ENCODE measurements around the gene EDARADD. TPM values are rescaled to one million over a fixed set of nuclear protein-coding genes. Genes with fewer than 3 reads are reported as not detected.
A peak's percentile ranks its signal among the peaks of the same experiment; 100 is the strongest.
"Not testable (repeated sequence)": the region's sequence is repeated elsewhere in the genome, so short reads cannot be mapped to it uniquely, and the experiment has no call there.

The EDARADD gene
- total RNA-seq, 1 donor from 2014 or later, result 2.2 TPM

- no peak for DNase-seq (ENCODE audit: low spot score)
- intact Hi-C loops (cut with DNase I), result no loop called here
- ATAC-seq, result no peak
Observed at GRCh38 chr1:236472850-236473788, 79.0 kb downstream of the EDARADD start.

GRCh38 chr1:236476019-236476418 lies 81.9 kb downstream of the EDARADD start:
- ATAC-seq (no peak), DNase-seq (ENCODE audit: low spot score) (no peak)
- intact Hi-C loops (cut with DNase I), result no loop called here

- ATAC-seq (no peak), DNase-seq (ENCODE audit: low spot score) (no peak)
- intact Hi-C loops (cut with DNase I), result no loop called here
Observed at GRCh38 chr1:236480758-236481436, 86.8 kb downstream of the EDARADD start.

- ATAC-seq (no peak), DNase-seq (ENCODE audit: low spot score) (no peak)
- intact Hi-C loops (cut with DNase I), result no loop called here
Observed at GRCh38 chr1:236484310-236484971, 90.4 kb downstream of the EDARADD start.

- DNase-seq (ENCODE audit: low spot score), result no peak
- intact Hi-C loops (cut with DNase I), result no loop called here
- ATAC-seq, result no peak
Observed at GRCh38 chr1:236486356-236487002, 92.4 kb downstream of the EDARADD start.

GRCh38 chr1:236489161-236489560 lies 95.1 kb downstream of the EDARADD start:
- DNase-seq (ENCODE audit: low spot score); ATAC-seq; intact Hi-C loops (cut with DNase I): not testable (repeated sequence)

- ATAC-seq (peak; percentile 67), DNase-seq (ENCODE audit: low spot score) (no peak)
- intact Hi-C loops (cut with DNase I), result loop anchor here (10.0 kb wide), 1 partner anchor 385 kb away; no protein-coding TSS in a partner anchor
Observed at GRCh38 chr1:236489710-236490377, 95.8 kb downstream of the EDARADD start.

- intact Hi-C loops (cut with DNase I), result loop anchor here (10.0 kb wide), 1 partner anchor 387 kb away; no protein-coding TSS in a partner anchor
- ATAC-seq, result no peak
- no peak for DNase-seq (ENCODE audit: low spot score)
Observed at GRCh38 chr1:236491469-236492136, 97.5 kb downstream of the EDARADD start.

GRCh38 chr1:236492378-236492777 lies 98.3 kb downstream of the EDARADD start:
- intact Hi-C loops (cut with DNase I), result loop anchor here (10.0 kb wide), 1 partner anchor 388 kb away; no protein-coding TSS in a partner anchor
- no peak for DNase-seq (ENCODE audit: low spot score)
- ATAC-seq, result no peak

- ATAC-seq, result no peak
- DNase-seq (ENCODE audit: low spot score), result no peak
- intact Hi-C loops (cut with DNase I), result loop anchor here (10.0 kb wide), 1 partner anchor 389 kb away; no protein-coding TSS in a partner anchor
Observed at GRCh38 chr1:236494082-236494481, 100.0 kb downstream of the EDARADD start.

- no peak for DNase-seq (ENCODE audit: low spot score)
- ATAC-seq, result no peak
- intact Hi-C loops (cut with DNase I), result loop anchor here (10.0 kb wide), 1 partner anchor 390 kb away; no protein-coding TSS in a partner anchor
Observed at GRCh38 chr1:236494586-236495466, 100.7 kb downstream of the EDARADD start.

- DNase-seq (ENCODE audit: low spot score) (no peak), ATAC-seq (no peak)
- intact Hi-C loops (cut with DNase I), result loop anchor here (10.0 kb wide), 1 partner anchor 391 kb away; no protein-coding TSS in a partner anchor
Observed at GRCh38 chr1:236495467-236496112, 101.5 kb downstream of the EDARADD start.

- intact Hi-C loops (cut with DNase I), result loop anchor here (10.0 kb wide), 1 partner anchor 393 kb away; no protein-coding TSS in a partner anchor
- no peak for DNase-seq (ENCODE audit: low spot score)
Observed at GRCh38 chr1:236497908-236498307, 103.8 kb downstream of the EDARADD start.

GRCh38 chr1:236501093-236501492 lies 107.0 kb downstream of the EDARADD start:
- DNase-seq (ENCODE audit: low spot score) (no peak), ATAC-seq (no peak)
- intact Hi-C loops (cut with DNase I), result no loop called here

More at GRCh38 chr1:236497908-236498307, 103.8 kb downstream of the EDARADD start:
- no peak for ATAC-seq

GRCh38 chr1:236502579-236502971 lies 108.5 kb downstream of the EDARADD start:
- intact Hi-C loops (cut with DNase I), result no loop called here
- ATAC-seq, result no peak
- DNase-seq (ENCODE audit: low spot score), result no peak

- intact Hi-C loops (cut with DNase I), result no loop called here
- ATAC-seq (peak; percentile 80), DNase-seq (ENCODE audit: low spot score) (peak; percentile 69)
Observed at GRCh38 chr1:236502972-236503639, 109.0 kb downstream of the EDARADD start.
